Adrenal gland (tissue), 5 donors: ENCODE measurements around the gene SPATS2.

Experiments used
- CTCF ChIP-seq, 6 experiments: fragments of 450-650 bp in 4 of 6; fragments of 200-600 bp in 2 of 6; sonication (generic) in 1 of 6; IDR thresholded peaks; 1 replicate in 5 of 6; 2 replicates in 1 of 6; pipeline versions ENCODE4 v1.5.1 to v1.8.0; 2016 to 2021; ENCODE audit warnings: antibody characterized with exemption in 6 of 6, mild to moderate bottlenecking in 2 of 6, moderate library complexity in 1 of 6
- POLR2A ChIP-seq, 2 donors: fragments of 450-650 bp; IDR thresholded peaks; one replicate each; pipeline ENCODE4 v1.6.1; 2017; ENCODE audit warnings: antibody characterized with exemption in 2 of 2, mild to moderate bottlenecking in 2 of 2, moderate library complexity in 1 of 2
- donor health status: DM: no; HTN: no; CAD: no.

DNA sequence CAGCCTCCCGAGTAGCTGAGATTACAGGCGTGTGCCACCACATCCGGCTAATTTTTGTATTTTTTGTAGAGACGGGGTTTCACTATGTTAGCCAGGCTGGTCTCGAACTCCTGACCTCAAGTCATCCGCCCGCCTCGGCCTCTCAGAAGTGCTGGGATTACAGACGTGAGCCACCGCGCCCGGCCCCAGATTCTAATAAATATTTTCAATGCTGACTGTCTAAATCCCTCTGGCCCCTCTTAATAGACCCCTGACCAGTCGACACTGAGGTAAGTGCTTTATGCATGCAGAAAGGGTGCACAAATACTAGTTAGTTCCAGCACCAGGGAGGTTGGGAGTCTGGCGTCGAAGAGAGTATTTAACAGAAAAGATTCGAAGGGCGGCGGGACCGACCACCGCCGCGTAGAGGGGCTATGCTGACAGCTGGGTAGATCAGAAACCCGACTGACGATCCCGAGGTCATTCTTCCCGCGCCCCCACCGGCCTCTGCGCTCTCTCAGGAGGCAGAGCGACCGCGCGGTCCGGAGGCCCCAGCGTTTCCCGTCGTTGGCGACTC is 1.1 kb upstream of the SPATS2 start:
- TF ChIP-seq CTCF (IDR thresholded peaks at IDR 0.05) (no peak), POLR2A (IDR thresholded peaks at IDR 0.05) (no peak)
